Embryonic facial prominence (tissue), 1 donor: ENCODE results near the gene SPATA1.
"Not testable (repeated sequence)": the region's sequence is repeated elsewhere in the genome, so short reads cannot be mapped to it uniquely, and the experiment has no call there.

ENCODE experiments used
- DNase-seq: peaks from one replicate; pipeline ENCODE4 v3.0.0-alpha.2; 2016; ENCODE audit errors: extremely low spot score

SPATA1 gene, protein sequence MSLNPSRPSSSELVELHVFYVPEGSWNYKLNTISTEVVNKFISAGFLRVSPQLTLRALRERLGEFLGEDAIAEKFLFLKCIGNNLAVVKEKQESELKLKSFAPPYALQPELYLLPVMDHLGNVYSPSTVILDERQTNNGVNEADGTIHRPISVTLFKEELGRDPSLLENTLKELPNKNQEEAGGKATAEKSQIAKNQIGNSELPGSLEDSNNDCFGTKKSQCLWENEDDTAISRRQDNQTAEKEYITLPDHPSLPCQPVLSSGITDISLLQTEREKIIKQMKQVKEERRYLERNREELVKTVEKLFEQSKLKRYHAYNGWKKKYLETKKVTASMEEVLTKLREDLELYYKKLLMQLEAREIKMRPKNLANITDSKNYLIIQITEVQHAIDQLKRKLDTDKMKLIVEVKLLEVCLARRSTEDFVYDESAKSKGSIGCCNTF

DNA sequence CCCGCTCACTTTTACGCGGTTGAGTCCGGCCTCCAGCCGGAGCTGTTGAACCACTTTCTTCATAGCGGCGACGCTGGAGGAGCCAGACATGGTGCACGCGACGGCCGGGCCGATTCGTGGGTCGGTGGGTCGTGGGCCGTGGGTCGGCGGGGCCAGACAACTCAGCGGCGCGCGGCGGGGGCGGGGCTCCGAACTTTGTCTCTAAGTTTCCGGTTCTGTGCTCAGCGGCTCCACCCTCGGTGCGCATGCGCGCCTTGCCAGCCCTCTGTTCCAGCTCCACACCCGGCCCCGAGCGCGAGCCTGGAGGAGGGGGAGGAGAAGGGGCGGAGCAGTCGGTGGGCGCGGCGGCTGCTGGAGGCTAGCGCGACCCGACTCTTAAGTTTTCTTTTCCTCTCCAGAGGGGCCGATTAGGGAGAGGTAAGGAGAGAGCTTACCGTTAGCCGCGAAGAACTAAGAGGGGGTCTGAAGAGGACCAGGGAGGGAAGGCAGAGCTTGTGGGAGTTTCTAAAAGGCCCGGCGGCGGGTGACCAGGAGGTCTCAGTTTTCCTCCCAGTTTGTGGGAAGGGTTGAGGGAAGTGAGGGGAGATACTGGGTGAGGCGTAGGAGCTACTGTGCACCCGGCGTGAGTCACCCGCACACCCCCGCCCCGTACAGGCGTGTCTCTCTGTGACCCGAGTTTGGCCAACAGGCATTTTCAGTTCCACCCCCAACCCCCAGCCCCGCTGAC, at the start of gene SPATA1, which contains the start of gene GNG5:
SPATA1 (plus strand) TSS at position 385 of the 727 bp plus-strand sequence. CDS start 9,974 bp downstream, outside the sequence.
GNG5 (minus strand) TSS at position 580 of the 727 bp plus-strand sequence; CDS start at position 90, 490 bp downstream.
- peak; percentile 93 for DNase-seq

DNA sequence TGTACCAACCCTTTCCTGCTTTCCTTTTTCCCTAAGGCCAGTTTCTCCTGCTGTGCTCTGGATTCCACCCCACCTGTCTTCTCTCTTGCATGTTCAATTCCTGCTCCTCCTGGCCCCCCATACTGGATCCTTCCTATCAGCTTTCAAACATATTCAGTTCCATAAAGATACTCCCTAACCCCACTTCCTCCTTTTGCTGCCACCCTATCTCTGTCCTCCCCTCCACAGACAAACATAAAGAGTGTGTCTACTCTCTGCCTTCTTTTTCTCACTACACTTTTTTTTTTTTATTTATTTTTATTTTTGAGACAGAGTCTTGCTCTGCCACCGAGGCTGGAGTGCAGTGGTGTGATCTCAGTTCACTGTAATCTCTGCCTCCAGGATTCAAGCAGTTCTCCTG, 44.1 kb upstream of the SPATA1 start:
- no peak for DNase-seq

DNA sequence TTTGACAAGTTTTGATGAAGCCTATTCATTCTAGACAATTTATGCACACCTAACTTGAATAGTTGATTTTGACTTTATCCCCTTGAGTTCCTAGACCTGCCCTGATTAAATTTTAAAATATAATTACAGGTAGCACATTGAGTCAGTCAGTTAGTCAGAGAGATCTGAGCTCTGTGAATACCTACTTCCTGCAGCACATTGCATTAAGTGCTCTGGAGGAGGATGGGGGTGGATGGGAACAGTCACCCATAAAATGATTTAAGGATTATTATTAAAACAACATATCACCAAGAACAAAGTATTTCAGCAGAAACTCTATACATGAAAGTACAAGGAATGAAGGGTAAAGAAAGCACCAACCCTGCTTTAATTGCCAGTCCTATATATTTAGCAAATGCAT, 38.9 kb upstream of the SPATA1 start:
- no peak for DNase-seq

DNA sequence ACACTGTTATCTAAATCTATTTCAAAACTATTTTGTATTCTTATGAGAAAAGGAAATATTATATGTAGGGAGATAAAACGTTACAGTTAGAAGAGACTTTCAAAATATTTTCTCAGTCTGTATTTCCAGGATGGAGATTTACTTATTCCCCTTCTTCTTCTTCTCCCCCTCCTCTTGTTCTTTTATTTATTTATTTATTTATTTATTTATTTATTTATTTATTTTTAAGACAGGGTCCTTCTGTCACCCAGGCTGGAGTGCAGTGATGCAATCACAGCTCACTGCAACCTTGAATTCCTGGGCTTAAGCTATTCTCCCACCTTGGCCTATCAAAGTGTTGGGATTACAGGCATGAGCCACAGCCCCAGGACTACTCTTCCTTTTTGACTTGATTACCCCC, 30.0 kb upstream of the SPATA1 start:
- DNase-seq, result no peak

DNA sequence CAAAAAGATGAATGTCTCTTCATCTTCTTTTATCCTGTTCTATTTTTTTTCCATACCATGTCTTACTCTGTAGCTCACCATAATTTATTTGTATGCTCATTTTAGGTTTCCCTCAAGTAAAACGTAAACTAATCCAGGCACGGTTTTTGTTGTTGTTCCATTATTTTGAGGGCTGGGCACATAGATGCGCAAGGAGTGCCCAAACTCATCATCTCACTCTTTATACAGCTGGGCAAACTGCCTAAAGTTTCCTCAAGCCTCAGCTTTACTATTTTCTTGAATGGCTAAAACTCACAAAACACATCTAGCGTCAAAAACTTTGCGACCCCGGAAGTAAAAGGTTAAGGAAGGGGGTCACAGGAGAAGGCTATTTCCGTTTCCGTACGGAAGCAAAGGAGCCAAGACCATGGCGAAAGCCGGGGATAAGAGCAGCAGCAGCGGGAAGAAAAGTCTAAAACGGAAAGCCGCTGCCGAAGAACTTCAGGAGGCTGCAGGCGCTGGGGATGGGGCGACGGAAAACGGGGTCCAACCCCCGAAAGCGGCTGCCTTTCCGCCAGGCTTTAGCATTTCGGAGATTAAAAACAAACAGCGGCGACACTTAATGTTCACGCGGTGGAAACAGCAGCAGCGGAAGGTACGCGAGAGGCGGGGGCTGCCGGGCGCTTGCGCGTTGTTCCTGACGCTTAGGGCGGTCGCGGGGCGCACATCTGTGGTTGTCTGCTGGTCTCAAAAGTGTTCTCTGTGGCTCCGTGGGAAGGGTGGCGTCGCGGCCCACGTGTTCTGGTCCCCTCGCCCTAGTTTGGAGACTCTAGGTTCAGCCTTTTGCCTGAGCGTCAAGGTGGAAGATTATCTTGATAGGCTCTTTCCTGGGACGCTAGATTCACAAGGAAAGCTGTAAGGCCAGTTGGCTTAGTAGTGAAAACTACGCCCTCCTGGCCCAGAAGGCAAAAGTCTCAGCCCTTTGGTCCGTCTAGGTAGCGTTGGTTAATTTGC, 27.0 kb upstream of the SPATA1 start, which contains the start of gene RPF1:
RPF1 (plus strand) TSS at position 391 of the 993 bp plus-strand sequence; CDS start at position 407, 16 bp downstream.
- DNase-seq, result peak; percentile 80

DNA sequence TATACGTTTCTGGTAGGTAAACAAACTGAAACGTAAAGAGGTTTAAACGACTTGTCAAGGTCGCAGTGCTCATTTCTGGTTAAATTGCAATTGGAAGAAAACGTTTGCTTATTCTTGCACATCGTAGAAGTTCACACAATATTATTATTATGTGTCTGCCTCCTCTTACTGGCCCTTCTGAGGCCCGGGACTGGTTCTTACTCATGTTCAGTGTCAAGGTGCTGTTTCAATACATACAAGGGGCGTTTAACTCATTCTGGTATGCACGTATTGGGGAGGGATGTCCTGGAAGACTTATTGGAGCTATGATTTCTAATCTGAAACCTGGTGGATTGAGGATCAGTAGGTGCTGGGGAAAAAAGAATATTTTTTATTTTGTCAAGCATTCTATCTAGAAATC, 26.2 kb upstream of the SPATA1 start:
- DNase-seq, result no peak

DNA sequence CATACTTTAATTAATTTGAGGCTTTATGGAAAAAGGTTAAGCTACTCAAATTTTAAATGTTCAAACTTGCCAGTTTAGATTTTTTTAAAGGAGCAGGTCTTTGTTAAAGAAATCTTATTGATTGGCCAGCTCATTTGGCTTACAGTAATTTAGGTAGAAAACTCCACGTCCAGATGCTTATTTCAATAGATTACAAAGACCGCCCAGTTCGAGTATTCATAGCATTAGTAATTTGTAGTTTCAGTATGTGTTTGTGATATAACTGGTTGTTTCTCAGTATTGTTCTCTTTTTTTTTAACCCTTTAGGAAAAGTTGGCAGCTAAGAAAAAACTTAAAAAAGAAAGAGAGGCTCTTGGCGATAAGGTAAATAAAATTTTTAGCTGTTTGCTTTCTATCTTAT, 25.5 kb upstream of the SPATA1 start:
- no peak for DNase-seq

DNA sequence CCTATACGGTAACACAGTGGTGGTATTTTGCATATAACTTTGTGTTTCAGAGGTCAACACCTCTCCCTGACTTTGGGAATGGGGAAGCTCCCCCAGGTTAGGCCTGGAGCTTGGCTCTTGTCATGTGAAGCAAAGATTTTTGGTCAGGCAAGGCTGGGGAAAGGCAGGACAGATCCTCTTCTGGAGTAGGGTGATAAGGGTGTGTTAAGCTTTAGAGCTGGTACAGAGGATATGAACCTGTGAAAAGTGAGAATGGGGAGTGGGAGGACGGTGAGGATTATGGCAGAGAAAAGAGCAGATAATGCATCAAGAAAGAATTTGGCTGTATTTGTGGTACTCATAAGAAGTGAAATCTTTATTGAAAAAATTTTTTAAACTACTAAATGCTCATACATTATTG, 24.9 kb upstream of the SPATA1 start:
- no peak for DNase-seq

DNA sequence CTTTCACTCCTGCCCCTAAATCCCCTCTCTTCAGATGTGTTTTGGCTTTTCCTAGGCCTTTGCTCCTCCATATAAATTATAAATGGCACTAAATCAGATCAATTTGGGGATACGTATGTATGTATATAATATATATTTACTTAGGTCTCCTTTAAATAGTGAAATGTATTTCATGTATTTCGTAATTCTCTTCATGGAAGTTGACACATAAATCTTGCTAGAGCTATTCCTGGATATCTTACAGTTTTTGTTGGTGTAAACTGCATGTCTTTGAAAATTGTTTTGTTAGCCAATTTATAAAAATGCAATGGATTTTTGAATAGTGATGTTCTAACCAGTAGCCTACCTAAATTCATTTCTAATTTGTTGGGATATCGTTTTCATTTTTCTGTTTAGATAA, 18.1 kb upstream of the SPATA1 start:
- DNase-seq, result no peak

DNA sequence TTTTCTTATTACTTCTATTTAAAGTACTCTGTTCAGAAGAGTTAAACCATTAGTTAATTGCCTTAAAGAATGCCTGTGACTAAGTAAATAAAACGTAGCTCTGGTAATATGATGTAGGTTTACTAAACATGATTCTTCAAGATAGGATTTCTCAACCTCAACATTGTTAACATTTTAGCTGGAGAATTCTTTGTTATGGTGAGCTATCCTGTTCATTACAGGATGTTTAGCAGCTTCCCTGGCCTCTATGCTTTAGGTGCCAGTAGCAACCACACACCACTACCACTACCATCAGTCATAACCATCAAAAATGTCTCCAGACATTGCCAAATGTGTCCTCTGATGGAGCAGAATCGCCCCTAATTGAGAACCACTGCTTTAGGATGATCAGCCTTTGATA, 16.4 kb upstream of the SPATA1 start:
- DNase-seq, result no peak

DNA sequence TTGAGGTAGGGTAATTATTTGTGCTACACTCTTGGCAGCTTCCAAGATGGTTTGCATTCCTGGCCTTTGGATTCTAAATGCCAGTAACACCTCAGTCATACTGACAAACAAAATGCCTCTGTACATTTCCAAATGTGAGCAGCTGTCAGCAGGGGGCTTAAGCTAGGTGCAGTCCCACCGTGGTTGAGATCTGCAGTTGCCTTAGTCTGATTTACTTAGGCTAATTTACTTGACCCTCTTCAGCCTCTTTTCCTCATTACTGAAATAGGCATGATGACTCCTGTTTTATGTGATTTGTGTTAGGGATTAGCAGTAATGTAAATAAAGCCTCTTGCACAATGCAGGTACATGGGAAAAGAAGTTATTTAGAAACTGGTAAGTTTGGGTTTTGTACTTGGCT, 13.5 kb upstream of the SPATA1 start:
- DNase-seq, result no peak

DNA sequence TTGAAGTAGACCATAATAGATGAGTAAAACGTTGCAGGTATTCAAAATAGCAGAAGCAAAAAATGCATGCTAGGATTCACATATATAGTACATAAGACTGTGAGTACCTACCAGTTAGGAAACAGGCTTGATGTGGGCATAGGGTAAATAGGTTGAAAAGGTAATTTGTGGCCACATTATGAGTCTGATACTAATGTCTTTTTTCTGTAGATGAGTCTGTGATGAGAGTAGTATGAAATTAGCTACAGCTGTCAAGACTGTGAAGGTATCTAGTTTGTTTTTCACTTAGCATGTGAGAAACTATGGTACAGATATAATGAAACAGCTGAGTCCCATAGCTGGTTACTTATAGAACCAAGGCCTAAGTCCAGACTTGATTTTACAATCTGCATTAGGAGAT, 12.4 kb upstream of the SPATA1 start:
- no peak for DNase-seq

DNA sequence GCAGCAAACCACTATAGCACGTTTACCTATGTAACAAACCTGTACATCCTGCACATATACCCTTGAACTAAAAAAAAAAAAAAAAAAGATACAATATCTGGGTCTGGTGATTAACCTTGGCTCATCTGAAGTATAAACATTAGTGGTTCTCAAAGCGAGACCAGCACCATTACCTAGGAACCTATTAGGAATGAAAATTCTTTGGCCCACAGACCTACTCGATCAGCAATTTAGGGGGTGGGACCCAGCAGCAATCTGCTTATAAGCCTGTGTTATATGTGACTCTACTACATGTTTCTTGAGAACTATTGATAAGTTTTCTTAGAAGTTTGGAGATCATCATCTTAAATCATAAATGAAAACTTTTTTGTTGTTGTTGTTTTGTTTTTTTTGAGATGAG, 9.7 kb upstream of the SPATA1 start:
- DNase-seq, result no peak

DNA sequence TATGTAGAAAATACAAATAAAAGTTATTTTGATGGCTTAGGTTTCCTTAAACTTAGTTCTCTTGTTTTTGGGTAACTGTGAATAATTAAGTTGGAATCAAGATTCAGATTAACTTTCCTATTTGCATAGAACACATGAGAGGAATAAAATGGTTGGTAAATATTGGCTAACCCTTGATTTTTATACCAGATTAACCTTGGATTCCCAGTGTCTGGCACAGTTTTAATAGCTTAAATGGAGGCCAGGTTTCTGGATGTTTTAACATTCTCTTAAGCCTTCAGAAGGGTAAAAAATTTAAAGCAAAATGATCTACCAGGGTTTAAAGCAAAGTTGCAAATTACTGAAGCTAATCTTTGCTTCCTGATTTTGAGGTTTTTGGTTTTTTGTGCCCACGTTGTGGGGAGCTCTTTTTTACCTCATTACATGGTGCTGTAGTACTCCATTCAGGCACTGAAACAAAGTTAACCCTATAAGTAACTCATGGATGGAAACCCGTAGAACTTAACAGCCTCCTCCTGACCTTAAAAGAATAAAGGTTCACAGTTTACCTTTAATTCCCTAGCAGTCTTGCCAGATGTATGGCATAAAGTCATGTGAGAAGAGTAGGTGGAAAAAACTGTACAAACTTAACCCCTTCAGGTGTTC, 8.4 kb upstream of the SPATA1 start:
- DNase-seq, result no peak

DNA sequence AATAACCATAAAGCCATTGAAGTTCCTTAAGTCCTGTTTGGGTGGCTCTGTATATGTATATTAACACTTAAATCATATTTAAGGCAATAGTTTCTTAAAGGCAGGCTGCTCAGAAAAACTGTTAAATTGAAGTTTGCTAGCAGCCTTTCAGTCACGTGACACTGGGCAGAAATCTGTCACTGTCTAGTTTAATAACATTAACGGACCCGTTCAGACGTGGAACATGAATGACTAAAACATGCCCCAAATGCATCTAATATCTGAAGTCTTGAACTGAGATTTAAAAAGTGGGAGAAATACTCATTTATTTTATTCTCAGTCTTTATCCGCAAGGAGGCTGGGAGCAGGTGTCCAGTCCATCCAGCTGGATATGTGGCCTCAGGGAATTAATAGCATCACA, 3.3 kb upstream of the SPATA1 start:
- DNase-seq, result no peak

DNA sequence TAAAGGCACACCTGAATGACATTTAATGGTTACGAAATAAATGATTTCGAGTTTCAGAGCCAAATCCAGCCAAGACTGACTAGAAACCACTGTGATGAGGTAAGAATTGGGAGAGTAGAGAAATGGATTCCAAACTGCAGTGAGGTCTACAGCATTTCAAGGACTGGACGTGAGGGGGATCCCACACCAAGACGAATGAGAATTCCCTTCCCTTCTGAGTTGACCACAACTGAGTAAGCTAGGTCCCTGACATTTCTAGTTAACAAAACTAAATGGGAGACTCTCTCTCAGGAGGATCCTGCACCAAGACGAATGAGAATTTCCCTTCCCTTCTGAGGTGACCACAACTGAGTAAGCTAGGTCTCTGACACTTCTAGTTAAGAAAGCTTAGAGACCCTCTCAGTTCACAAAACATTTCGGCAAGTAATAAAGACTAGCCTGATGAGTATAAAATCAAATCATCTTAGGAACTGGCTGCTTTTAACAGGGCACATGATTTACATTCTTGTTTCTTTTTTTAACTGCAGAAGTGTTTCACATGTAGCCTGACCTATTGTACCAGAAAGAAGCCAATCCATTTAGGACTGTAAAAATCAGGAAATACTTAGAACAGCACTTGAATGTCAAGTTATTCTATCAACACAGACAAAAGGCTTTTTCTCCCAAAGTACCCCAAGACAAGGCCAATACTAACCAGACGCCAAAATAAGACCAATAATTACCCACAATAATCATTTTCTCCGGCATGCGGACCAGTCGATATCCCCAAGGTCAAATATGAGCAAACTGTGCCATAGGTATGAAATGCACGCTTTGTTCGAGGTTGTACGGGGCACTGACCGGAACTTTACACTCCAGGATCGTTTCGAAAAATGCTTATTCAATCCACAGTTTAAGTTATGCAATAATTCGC, 1.4 kb upstream of the SPATA1 start:
- DNase-seq, result no peak

DNA sequence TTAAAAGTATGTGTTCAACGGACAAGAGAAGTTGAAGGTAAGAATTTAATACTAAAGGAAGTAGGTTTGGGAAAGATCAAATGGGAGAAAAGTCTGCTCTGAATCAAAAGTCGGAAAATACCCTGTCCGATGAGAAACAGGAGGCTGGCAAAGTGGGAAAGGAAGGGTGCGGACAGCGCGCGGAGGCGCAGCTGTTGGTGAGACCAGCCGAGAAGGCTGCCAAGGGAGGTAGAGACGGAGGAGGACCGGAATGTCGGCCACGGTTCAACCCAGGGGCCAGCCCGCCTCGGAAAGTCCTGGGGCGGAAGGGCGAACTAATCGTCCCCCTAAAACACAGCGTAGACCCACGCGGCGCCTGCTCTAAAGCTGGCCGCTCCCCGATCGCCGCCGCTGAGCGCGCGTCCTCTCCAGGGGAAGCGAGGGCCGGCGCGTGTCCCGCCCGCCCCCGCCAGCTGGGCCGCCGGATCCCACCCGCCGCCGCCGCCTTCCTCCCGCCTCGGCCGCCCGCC, 639 bp upstream of the SPATA1 start:
- peak; percentile 47 for DNase-seq

DNA sequence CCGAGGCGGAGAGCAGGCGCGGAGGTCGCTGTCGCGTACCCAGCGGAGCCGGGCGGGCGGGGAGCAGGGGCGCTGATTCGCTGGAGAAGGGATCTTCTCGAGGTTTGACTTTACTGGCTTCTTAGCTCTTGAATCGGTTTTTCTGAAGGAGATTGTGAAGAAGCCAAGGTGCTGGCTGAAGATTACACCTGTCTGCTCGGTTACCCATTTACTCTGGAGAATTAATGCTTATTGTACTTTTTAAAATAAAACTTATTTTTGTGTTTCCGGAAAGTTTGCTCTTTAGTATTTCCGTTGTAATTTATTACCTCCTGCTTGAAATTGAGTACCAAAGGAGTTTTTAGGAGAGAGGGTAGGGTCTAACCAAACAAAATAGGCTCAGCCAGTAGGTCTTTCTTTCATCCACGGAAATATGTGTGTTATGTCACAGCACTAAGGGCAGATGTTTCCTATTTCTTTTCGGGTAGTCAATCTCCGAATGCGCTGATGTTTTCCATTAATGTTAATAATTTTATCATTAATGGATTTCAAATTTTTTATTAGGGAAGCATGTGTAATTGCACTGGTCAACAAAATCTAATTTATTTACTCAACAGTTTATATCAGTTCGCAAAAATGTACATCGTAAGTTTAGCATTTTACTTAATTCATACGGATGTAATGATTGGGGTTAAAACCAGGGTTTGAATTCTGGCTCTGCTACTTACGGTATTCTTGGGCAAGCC, 705 bp downstream of the SPATA1 start:
- DNase-seq, result no peak

DNA sequence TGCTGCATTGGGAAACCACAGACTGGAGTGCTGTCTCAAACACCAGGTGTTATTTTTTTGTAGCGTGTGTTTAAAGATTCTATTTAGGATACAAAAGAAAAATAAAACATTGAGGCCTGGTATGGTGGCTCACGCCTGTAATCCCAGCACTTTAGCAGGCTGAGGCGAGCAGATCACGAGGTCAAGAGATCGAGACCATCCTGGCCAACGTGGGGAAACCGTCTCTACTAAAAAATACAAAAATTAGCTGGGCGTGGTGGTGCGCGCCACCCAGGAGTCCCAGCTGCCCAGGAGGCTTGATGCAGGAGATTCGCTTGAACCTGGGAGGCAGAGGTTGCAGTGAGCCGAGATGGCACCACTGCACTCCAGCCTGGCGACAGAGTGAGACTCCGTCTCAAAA, 1.7 kb downstream of the SPATA1 start:
- not testable (repeated sequence) for DNase-seq
